Right renal pelvis (tissue), 4 donors: ENCODE results near the gene DIP2A. TPM values are rescaled to one million over a fixed set of nuclear protein-coding genes. Genes with fewer than 3 reads are reported as not detected.
"Not testable (repeated sequence)": the region's sequence is repeated elsewhere in the genome, so short reads cannot be mapped to it uniquely, and the experiment has no call there.

Experiments
- DNase-seq, 4 donors: peaks; one replicate each; pipeline ENCODE4 v3.0.0-alpha.2; 2013; ENCODE audit warnings: low read depth in 4 of 4, low spot score in 3 of 4, missing footprints in 1 of 4
- polyA plus RNA-seq, 4 donors: library from polyadenylated mRNA; unstranded; fragments of 120-200 nt; gene quantifications; one replicate each; pipeline ENCODE4 v1.2.1, GENCODE V29; 2013; ENCODE audit not compliant: insufficient read length in 4 of 4

DIP2A gene
- polyA plus RNA-seq, 4 donors, result 27.1 to 37.5 (median 28.8) TPM

DNA sequence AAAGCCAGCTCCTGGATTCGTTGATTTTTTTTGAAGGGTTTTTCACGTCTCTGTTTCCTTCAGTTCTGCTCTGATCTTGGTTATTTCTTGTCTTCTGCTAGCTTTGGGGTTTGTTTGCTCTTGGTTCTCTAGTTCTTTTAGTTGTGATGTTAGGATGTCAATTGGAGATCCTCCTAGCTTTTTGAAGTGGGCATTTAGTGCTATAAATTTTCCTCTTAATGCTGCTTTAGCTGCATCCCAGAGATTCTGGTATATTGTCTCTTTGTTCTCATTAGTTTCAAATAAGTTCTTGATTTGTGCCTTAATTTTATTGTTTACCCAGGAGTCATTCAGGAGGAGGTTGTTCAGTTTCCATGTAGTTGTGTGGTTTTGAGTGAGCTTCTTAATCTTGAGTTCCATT is 120.7 kb downstream of the DIP2A start:
- not testable (repeated sequence) for DNase-seq

DNA sequence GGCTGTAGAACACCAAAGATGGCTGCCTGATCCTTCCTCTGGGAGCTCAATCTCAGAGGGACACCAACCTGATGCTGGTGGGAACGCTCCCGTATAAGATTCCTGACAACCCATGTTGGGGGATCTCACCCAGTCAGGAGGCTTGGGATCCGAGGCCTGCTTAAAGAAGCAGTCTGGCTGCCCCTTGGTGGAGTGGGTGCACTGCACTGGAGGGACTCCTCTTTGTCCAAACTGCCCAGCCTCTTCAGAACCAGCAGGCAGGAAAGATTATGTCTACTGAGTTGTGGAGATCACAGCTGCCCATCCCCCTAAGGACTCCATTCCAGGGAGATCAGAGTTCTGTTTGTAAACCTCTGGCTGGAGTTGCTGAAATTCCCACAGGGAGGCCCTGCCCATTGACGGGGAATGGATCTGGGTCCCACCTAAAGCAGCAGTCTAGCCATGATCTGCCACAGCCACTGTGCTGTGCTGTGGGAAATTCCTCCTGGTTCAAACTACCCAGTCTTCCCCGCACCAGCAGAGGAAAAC is 123.2 kb downstream of the DIP2A start:
- no peak for DNase-seq

DNA sequence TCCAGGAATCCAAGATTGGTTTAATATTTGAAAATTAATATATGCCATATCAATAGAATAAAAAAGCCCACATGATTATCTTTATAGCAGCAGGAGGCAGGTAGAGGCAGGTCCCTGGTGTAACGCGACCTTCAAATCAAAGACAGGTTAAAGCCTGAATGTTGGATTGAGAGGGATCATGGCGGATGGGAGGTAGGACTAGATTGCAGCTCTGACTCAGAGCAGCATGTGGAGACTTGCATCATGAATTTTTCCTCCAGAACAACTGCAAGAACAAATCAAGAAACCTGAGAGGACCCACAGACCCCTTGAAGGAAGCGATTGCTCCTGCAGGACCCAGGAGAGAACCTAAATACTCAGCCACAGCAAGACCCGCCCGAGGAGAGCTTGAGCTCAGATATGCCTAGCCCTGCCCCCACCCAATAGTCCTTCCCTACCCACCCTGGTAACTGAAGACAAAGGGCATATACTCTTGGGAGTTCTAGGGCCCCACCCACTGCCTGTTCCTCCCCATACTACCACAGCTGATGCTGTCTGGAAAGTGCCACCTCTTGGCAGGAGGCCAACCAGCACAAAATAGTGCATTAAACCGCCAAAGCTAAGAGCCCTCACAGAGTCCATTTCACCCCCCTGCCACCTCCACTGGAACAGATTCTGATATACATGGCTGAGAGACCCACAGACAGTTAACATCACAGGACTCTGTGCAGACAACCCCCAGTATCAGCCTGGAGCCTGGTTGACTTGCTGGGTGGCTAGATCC is 126.7 kb downstream of the DIP2A start:
- DNase-seq, result no peak

DNA sequence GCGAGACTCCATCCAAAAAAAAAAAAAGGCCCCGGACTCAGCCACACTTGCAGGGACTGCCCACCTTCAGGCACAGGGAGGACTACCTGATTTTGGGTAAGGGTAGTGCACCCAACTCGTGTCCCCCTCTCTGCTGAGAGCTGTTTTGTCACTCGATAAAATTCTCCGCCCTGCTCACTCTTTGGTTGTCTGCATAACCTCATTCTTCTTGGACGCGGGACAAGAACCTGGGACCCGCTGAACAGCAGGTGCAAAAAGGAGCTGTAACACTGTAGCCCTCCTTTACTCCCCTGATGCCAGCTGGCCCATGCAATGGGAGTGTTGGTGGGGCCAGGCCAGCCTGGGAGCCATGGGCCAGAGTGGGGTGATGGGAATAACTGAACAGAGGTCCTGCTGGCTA is 135.6 kb downstream of the DIP2A start:
- no peak for DNase-seq

DNA sequence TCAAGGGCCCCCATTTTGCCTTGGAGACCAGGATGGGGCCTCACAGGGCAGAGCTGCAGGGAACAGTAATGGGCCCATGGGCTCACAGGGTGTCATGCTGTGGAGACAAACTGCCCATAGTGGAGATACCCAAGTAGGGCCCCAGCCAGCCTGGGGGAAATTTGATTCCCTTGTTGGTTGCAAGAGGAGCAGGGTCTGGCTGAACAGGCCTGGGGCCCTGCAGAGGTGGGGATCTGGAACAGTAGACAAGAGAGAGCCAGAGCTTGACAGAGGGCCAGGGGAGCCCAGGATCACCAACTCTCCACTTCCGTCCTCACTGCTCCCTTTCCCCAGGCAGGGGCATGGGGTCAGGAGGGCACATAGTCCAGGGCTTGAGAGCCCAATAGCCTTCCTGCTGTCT is 137.5 kb downstream of the DIP2A start:
- no peak for DNase-seq

DNA sequence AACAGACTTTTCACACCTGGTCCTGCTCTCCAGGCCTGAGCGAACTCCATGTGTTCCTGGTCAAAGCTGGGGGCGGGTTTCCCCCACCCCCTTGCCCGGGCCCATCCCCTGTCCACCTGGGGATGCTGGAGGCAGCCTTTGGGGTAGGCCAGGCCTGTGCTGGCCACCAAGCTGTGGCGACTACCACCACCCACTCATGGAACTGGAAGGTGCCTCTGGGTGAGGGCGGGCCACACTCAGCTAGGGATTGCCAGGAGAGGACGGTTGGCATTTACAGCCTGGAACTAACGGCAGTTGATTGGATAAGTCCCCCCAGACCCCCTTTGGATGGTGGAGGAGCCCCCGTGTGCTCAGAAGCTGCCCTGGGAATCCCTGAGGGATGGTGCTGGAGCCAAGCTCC is 138.3 kb downstream of the DIP2A start:
- DNase-seq, result no peak

DNA sequence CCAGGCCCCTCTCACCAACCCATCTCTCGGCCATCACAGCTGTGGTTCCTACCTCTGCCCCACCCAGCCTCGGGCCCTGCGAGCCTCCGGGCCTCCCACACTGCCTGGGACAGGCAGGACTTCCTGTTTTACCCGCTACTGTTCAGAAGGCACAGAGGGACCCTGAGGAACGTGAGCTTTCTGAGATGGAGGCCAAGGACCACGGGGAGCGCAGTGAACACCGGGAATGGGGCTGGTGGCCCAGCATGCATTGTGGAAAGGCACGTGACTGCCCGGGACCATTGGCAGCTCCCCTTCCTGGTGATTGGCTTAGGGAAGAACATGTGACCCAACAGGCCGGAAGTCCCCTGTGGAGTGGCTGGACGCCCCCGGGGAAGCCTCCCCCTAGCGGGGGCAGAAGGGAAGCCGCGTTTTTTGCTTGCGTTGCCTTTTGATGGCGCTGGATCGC is 139.2 kb downstream of the DIP2A start:
- DNase-seq, result no peak

DNA sequence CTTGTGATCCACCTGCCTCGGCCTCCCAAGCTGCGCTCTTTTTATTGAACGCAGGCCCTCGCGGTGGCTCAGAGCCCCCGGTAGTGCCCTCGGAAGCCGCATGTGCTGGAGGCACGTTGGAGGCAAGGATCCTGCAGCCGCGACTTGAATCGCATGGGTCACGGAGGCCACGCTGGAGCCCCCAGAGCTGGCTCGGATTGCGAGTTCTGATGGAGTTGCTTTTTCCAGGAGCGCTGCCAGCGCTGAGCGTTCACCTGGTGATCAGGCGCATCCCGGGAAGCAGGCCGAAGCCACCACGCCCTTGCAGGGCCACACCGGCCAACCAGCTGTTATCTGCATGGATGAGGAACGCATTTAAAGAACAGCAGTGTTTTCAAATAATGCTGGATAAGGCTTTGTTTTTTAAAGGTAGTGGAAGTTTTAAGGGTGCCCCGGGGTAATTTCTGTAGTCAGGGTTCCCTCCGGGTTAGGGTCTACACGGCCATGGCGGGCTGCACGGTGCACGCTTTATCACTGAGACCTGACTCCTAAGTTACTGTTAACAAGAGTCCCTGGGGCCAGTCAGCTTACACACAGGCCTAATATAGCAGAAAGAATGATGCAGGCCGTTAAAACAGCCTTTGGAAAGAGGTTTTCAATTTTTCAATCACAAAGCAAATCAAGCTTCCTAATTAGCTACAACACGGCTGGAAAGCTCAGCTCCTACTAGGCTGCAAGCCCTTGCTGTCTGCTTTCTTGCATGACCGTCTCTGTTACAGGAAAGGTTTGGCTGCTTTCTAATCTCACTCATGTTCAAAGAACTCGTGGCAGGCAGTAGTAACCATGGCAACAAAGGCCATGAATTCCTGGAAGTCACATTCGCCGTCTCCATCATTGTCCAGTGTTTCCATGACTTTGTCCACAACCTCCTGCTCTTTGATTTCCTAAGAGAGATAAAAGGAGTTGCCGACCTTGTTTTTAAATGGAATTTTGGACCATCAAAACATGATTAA is 140.2 kb downstream of the DIP2A start:
- DNase-seq, result peak; percentile 25 to 67 (median 38)

DNA sequence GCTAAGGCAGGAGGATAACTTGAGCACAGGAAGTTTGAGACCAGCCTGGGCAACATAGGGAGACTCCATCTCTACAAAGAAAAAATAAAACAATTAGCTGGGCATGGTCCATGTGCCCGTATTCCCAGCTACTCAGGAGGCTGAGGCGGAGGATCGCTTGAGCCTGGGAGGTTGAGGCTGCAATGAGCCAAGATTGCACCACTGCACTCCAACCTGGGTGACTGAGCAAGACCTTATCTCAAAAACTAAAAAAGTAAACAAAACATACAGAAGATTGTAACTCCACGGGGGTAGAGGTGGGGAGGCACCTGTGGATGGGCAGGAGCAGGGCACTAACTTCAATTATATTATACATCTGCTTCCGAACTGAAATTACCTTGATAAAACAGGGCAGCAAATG is 141.6 kb downstream of the DIP2A start:
- DNase-seq, result no peak

DNA sequence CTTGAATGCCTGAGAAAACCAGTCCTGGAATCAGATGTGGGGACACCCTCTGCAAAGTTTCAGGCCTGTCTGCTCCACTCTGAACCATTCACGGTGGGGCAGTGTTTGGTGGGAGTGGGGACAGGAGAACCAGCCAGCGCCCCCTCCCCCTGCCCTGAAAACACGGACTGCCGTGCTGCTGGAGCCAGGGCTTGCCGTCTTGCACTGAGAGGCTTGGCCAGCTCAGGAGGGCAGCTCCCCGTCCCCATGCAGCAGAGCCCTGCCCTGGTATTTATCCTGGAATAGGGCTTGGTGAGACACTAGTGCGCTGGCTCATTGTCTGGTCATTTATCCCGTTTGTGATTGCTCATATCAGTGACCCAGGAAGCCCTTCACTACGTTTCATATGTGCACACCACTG is 142.3 kb downstream of the DIP2A start:
- DNase-seq, result no peak

DNA sequence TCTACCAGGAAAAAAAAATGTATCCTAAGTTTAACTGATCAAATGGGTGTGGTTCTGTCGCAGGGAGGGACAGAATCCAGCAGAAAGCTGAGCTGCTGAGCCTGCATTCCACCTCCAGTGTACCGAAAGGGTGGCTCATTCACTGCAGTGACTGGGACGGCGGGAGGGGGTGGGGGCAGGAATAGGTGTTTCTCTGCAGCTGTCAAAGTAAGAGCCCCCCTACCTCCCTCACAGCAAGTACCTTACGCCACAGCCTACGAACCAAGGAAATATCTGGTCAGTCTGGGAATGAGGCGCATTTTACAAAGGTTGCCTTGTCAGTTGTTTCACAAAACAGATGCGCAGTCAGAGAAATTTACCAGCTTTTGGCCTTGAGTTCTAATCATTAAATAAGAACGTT is 144.5 kb downstream of the DIP2A start:
- DNase-seq, result no peak

DNA sequence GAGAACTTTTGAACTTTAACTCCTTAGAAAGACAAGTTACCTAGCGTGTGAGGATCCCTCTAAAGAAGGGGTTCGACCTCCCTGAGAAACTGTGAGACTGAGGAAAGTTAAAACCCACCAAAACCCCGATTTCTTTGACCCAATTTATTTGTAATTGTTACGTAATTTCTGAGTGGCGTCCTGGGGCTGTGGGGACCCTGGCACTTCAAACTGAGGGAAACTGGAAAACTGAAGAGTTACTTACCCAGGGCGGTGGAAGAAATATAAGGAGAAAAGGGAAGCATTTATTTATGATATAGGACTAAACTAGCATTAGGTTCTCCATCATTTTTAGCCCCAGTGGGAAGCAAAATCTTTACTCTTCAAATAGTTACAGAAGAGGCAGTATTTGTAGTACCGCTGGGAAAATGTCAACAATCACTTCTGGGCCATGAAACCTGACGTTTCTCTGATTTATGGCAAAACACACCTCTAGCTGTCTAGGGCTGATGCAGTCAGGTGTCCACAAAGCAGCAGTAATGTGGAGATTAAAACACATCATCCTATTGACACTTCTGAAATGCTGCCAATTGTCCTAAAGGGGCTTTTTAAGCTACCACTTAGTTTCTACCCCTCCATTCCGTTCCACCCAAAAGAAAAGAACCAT is 145.8 kb downstream of the DIP2A start:
- no peak for DNase-seq

DNA sequence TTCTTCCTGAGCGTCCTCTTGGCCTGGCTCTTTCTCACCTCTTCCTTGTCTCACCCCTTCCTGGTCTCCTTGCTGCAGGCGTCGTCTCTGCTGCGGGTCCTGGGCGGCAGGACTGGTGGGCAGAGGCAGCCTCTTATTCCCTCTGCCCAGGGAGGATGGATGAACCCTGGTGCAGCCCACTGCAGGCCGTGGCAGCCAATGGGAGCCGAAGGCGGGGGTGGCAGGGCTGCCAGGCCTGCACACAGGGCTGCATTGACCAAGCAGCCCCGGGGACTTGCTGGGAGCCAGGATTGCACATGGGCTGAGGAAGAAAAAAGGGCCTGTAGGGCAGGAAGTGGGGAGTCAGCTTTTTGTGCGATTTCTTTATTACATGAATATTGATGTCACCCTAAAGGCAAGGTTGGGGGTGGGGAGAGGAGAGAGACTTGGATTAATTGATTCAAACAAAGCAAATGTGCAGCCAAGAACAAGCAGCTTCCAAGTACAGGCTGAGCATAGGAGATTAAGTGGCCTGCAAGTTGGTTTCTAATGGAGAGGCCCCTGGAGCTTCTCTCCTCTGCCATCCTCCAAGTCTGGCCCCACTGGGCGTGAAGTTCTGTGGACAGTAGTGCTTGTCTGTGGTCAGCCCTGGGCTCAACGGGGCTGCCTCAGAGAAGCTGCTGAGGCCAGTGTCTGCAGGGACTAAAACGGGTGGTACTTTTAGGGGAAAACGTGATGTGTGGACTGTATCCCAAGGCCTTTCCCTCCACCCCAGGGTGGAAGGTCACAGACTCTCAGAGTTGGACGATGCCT is 146.5 kb downstream of the DIP2A start, which contains the start of gene S100B:
S100B (minus strand) TSS at position 108 of the 792 bp plus-strand sequence. CDS start 2,667 bp downstream, outside the sequence.
- DNase-seq, result no peak

DNA sequence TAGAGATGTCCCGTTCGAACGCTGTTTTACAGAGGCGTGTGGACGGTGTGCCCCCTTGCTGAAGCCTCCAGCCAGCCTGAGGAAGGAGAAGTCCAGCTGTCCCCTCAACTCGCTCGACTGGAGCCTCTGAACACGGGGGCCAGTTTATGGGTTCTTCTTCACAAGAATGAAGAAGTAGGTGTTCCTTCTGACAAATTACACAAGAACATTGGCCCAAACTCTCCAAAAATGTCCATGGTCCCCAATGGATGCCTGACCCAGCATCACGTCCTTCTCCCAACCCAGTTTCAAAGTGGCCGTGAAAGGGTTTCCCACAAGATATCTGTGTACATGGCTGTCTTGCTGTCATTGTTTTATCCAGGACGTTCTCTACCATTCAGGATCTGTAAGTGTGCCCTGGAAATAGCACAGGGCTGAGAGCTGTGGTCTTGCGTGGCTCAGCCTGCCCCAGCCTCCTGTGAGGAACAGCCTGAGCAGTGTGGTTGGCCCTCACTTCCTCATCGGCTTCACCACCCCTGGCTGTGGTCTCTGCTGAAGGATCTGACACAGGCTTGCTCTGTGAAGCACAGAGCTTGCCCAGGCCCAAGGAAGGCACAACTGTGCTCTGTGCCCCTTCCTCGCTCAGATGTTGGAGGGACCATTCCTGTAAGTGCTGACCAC is 147.2 kb downstream of the DIP2A start:
- DNase-seq, result no peak

DNA sequence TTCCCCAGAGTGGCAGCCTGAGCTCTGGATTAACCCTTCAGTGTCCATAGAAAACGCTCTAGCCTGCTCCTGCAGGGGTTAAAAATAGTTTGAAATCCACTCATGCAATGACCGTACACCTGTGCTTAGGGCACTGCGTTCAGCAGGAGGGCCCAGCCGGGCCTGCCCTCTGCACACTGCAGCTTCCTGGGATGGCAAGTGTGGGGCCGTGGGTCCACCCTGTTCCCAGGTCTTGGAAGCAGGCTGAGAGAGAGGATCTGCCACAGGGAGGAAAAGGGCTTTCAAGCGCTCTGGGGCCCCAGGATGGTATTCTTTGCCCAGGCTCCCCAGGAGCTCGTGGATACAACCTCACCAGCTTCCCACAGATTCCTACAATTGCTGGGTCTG is 147.7 kb downstream of the DIP2A start:
- no peak for DNase-seq

DNA sequence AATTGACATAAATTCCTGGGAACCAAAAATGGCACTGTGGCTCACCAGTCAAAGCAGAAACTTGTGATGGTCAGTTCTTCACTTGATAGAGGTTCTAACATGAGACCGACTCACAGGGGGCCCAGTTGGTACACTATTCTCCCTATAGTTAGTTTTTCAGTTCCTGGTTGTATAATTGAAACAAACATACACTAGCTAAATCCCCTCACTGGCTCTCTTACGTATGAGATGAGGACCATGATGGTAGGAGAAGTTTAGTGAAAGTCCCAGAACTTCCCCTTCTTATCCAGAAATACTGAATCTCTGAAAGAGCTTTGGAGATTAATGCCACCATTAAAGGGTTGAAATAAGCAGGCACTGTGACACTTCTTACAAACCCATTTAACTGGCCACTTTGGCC is 148.9 kb downstream of the DIP2A start:
- DNase-seq, result no peak

DNA sequence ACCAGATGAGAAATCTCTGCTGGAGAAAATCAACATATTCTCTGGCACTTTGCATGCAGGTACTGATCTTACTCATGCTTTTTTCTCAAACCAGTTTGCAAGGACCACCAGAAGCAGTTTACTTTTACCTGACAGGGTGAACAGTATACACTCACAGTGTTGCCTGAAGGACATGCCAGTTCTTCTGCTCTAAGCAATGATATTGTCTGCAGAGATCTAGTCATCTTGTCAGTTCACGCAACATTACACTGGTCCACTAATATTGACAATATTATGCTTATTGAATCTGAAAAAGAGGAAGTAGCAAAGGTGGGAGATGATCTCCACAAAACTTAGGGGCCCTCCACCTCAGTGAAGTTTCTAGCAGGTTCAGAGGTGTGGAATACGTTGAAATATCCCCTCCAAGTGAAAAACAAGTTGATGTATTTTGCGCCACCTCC is 150.0 kb downstream of the DIP2A start:
- no peak for DNase-seq

DNA sequence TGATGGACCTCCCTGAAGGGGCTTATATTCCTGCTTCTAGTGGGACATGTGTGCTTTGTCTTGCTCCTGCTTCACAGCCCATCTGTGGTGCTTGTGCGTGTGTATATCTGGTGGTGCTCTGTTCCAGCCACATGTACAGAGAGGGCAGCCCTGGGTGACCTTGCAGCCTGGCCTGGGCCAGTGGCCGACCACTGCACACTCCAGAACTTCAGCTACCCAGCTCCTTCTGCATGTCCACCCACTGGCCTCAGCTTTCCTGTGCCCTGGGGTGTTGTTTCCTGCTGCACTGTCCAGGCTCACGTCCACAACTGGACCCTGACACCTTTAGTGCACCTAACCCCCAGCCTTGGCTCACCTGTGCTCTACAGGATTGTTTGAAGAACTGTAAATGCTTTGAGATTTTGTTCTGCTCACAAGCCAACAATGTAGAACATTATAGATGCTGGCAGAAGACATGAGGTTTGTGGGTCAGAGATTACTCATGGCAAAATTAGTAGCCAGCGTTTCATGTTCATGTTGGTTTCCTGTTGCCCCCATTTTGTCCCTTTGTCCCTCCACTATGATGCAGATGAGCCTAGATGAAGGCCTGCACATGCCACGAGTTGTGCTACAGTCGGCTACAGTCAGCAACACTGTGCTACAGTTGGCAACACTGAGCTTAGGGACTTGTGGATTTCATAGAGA is 151.5 kb downstream of the DIP2A start:
- no peak for DNase-seq

DNA sequence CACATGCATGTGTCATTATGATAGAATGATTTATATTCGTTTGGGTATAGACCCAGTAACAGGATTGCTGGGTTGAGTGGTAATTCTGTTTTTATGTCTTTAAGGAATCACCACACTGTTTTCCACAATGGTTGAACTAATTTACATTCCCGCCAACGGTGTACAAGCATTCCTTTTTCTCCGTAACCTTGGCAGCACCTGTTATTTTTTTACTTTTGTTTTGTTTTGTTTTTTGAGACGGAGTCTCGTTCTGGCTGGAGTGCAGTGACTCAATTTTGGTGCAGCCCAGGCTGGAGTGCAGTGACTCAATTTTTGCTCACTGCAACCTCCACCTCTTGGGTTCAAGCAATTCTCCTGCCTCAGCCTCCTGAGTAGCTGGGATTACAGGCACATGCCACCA is 154.7 kb downstream of the DIP2A start:
- no peak for DNase-seq
